Anterior cingulate cortex (tissue), 58 donors: ENCODE results near the gene PDSS2.
"Not testable (repeated sequence)": the region's sequence is repeated elsewhere in the genome, so short reads cannot be mapped to it uniquely, and the experiment has no call there.

Experiments
- DNase-seq, 58 donors: peaks; one replicate each; lab custom pipeline; 2025; lab: John Stamatoyannopoulos, UW

Gene PDSS2

DNA sequence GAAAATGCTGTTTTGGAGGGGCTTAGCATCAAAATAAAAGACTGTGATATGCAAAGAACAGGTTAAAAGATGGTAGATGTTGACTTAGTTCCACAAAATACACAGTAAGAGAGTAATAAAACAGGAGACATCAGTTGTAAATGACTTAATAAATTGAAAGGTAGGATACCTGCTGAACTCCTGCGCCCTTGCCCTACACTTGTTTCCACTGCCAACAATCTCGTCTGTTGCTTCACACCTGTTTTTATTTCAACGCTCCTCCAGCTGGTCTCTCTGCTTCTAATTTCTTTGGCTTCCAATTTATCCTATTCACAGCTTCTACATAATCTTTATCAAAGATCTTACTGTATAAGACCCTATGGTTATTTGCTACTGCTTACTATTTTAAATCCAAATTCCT lies 228.1 kb downstream of the PDSS2 start:
- DNase-seq, result no peak

DNA sequence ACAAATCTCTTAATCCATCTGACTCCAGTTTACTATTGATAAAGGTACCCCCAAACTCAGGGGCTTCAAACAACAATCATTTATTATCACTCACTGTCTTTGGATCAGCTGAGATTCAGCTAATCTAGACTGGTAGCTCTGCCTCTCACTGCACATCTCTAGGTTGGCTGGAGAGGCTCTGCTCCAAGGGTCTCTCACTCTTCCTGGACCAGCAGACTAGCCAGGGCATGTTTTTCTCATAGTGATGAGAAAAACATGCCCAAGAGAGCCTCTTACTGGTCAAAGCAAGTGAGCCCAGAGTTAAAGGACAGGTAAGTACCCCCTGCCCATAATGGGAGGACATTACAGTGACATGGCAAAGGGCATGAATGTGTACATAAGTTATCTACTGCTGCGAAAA lies 228.9 kb downstream of the PDSS2 start:
- DNase-seq, result no peak

DNA sequence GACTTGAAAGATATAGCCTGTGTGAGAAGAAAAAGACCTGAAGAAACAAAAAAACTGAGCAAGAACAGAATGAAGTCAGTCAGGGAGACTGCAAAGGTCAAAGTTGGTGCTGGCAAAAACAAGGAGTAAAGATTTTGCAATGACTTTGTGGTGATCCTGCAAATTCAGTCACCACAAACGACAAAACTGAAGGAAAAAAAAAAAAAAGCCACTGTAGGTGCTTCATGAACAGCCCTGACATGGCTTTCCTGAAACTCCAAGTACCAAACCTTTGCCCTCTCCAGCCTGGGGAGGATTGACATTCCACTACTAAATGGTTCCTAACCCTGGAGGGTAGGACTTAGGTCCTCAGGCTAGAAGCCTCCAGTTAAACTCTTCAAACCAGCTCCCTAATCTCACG lies 229.3 kb downstream of the PDSS2 start:
- DNase-seq, result no peak

DNA sequence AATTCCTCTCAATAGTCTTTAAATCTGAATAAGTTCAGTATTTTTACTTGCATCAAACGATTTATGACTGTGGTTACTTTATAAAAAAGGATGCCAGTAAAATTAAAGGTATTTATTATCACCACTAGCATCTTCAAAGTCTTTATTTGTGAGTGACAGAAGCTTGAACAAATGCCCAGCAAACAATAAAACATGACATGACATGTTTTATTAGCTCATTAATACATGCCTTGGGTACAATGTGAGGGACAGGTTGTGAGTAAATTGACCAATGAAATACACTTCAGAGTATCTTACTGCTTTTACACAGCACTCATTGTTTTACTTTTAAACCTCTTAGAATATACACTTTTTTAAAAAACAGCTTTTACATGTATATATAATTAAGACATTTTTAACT lies 230.6 kb downstream of the PDSS2 start:
- no peak for DNase-seq

DNA sequence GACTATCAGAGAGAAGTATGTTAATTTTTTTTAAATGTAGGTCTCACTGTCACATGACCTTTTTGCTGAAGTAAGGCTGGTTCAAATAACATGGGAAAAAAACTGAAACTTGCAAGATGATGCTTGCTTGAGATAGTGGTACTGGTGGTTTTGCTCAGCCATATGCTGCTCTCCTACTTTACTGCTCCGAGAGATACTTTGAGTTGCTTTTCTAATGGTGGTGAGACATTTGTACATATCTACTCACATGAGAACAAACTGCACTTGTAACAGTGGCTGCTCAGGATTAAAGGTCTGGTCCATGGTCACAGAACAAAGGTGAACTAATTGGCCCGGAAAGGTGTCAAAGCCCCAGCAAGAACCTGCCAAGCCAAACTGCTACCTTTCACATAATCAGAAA lies 237.8 kb downstream of the PDSS2 start:
- no peak for DNase-seq

DNA sequence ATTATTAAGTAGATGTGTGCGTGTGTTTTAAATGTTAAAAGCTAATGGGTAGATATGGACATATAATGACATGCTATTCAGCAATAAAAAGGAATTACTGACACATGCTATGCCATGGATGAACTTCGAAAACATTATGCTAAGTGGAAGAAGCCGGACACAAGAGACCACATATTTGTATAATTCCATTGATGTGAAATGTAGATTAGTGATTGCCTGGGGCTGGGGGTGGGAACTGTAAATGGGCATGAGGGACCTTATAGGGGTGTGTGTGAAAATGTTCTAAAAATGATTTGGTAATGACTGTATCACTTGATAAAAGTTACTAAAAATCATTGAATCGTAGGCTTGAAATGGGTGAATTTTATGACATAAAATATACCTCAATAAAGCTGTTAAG lies 239.5 kb downstream of the PDSS2 start:
- DNase-seq, result no peak

DNA sequence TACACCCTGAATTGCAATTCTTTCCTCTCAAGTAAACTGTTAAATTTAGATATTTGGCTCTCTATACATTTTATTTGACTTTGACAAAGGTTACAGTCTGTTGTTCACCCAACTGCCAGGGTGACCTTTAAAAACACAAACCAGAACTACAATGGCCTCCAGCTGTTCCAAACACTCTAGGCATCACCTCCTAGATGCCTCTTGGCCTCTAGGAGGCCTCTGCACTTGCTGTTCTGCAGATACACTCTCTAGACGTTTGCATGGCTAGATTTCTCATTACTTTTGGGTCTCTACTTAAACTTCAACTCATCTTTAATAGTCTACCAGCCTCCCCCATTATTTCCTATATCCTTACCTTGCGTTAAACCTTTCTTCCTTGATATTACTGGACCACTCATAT lies 241.2 kb downstream of the PDSS2 start:
- no peak for DNase-seq

DNA sequence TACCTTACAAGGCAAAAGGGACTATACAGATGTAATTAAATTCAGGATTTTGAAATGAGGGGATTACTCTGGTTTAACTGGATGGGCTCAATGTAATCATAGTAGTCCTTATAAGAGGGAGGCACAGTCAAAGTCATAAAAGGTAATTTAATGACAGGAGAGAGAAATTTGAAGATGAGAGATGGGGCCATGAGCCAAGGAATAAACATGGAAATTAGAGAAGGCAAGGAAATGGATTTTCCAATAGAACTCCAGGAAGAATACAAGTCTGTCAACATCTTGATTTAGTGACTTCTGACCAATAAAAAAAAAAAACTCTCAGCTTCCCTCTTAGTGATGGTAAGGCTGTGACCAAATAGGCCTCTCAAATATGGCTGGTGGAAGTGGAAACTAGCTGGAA lies 242.1 kb downstream of the PDSS2 start:
- no peak for DNase-seq

DNA sequence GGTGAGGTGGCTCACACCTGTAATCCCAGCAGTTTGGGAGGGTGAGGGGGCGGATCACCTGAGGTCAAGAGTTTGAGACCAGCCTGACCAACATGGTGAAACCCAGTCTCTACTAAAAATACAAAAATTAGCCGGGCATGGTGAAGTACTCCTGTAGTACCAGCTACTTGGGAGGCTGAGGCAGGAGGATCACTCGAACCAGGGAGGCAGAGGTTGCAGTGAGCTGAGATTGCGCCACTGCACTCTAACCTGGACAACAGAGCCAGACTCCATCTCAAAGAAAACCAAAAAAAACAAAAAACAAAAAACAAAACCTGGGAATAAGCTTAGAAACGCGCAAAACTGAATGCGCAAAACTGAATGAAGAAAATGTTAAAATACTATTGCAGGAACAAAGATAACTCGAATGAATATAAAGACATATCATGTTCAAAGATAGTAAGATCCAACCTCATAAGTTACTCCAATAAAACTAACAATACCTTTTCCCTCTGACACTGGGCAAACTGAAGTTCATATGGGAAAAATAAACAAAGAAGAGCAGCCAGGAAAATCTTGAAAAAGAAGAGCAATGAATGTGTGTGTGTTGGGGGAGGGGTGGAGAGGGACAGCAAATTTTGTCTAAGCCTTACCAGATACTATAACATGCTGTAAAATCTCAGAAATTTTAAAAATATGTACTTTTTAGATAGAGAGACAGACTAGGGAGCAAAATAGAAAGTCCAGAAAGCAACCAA lies 243.0 kb downstream of the PDSS2 start:
- no peak for DNase-seq

DNA sequence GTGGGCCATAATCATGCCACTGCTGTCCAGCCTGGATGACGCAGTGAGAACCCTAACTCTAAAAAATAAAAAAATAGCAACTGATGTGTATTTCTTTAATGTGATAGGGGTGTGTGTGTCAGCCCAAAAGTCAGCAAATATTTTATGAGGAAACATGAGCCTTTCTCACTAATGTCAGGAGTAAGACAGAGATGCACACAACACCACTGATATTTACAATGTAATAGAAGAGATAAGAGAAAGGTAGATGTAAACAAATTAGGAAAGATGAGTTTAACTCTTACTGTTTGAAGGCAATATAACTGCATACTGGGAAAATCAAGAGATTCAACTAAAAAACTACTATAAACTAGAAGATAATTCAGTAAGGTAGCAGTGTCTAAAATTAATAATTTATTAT lies 244.0 kb downstream of the PDSS2 start:
- no peak for DNase-seq

DNA sequence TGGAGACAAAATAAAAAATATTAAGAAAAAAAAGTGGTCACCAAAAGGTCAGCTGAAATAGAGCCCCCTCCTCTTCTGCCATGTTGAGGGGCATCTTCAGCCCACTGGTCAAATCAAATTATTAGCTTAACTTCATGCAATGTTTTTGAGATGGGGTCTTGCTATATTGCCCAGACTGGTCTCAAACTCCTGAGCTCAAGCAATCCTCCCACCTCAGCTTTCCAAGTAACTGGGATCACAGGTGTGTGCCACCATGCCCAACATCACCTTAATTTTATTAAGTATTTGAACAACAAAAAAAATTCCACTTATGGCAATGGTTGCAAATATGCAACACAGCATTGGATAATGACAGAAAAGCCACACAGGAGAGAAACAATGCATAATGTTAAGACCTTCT lies 244.7 kb downstream of the PDSS2 start:
- DNase-seq, result no peak

DNA sequence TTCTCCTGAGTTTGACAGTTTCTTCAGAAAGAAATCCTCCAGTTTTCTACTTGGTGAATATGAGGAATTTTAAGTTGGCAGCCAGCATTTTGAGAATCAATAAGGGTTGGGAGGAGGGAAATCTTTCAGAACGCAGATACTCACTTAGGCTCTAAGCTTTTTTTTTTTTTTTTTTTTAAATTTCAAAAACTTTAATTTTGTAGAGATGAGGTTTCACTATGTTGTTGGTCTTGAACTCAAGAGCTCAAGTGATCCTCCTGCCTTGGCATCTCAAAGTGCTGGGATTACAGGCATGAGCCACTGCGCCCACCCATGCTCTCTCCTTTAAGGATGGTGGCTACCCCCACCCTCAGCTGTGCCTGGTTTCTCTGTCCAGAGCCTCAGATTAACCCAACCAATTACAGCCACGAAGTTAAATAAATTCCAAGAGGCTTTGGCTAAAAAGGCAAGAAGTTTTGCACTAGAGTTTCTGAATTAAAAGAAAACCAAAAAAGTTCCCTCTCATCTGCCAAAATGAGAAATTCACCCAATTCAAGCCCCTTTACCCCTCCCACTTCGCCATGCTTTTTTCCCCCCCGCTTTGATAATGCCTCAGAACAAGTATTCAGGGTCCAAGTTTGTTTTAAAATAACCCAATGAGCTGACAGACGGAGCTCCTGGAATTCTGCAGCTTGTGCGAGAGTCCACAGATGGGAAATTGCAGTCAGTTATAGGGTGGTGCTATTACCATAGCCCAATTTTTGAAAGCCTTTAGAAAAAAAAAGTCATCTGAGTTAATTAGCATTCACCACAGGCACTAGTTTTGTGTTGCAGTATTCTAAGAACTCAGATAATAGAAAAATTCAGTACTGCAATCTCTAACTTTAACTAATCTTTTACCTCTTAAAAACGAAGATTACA lies 249.7 kb downstream of the PDSS2 start:
- peak in 2 of 58 donors; percentile 1 to 2 for DNase-seq

DNA sequence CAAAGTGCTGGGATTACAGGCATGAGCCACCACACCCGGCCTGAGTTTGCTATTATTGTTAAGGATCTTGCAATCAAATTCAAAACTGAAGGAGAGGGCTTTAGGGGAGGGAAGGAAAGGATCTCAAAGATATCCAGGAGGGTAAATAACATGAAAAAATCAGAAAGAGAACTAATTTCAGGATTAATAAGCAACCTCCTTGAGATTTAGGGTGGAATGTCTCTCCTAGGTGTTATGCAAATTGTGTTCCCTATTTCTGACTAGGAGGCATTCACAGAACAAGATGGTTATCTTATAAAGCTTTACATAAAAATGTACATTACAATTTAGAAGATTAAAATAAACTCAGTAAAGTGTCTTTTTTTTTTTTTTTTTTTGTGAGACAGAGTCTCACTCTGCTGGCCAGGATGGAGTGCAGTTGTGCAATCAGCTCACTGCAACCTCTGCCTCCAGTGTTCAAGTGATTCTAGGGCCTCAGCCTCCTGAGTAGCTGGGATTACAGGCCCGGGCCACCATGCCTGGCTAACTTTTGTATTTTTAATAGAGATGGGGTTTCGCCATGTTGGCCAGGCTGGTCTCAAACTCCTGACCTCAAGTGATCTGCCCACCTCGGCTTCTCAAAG lies 252.0 kb downstream of the PDSS2 start:
- no peak for DNase-seq

DNA sequence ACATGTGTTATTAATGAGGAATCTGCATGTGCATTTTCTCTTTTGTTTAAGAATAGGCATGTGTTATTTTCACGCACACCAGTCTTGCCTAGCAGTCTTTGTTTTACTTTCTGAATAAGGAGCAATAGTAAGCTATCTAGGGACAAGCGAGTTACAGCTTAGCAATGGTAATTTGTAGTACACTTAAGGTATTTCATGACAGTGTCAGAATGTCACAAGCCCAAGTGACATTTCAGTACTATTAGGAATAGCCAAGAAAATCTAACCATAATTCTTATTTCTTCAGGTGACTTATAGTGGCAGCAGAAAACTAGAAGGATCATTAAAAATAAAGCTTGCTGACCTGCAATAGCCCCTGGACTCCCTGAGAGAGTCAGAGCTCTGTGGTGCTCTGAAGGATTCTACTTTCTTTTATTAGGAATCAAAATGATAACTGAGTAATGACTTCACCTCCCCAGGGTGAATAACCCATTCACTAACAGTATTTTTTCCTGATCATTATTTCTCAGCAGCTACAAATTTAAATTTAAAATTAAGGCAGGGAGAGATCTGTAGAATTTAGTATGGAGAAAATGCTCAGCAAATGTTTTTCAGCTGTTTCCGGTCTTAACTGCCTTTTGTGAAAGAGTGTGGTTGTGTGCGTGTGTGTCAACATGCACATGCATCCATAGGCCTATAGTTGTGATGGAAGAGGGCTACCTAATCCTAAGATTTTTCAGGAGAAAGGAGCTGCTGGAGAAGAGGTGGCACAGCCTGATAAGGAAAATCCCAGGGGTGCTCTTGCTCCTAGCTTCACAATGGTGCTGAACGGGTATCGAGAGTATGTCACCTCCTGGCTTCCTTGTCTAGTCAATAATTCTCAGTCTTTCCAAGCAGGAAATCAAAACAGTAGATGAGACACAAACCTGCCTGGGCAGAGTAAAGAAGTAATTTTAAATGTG lies 254.0 kb downstream of the PDSS2 start:
- DNase-seq, result no peak

DNA sequence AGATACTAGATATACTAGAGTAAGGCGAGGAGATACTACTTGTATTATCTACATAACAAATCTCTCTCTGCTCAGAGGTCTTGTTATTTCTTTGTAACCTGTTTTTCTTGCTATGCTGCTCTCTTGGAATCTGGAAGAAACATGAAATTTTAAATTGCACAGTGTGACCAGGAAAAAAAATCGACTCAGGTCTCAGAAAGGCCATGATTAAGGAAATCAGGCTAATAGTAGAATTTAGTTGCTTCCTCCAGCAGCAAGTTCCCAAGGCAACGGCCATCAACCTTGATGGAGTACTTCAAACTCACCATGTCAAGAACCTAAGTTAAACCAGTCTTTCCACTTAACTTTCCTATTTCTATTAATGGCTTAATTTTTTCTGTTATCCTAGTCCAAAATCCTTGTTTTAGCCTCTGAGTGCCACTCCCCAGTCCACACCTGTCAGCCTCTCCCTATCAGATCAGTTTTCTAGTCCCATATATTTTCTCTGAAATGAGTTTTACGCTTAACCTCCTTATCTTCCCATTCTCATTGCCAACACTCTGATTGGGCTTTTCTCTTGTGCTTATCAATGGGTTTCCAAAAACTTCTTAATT lies 256.4 kb downstream of the PDSS2 start:
- DNase-seq, result no peak

DNA sequence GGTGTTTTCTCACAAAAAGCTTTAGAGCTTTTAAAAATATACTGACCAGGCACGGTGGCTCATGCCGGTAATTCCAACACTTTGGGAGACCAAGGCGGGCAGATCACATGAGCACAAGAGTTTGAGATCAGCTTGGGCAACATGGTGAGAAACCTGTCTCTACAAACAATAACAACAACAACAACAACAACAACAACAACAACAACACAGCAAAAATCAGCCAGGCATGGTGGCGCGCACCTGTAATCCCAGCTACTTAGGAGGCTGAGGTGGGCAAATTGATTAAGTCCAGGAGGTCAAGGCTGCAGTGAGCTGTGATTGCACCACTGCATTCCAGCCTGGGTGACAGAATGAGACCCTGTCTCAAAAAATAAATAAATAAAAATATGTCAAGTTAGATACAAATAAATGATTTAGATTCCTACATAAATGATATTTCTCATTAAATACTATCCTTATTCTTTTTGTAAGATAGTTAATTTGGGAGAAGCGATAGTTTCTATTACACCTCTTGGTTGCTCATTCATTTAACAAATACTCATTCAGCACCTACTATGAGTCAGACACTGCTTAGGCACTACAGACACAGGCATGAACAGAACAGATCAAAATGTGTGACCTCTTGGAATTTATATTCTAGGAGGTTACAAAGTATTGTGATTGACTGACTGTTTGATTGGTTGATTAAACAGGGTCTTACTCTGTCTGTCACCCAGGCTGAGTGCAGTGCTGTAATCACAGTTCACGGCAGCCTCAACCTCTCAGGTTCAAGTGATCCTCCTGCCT lies 260.5 kb downstream of the PDSS2 start:
- DNase-seq, result no peak

DNA sequence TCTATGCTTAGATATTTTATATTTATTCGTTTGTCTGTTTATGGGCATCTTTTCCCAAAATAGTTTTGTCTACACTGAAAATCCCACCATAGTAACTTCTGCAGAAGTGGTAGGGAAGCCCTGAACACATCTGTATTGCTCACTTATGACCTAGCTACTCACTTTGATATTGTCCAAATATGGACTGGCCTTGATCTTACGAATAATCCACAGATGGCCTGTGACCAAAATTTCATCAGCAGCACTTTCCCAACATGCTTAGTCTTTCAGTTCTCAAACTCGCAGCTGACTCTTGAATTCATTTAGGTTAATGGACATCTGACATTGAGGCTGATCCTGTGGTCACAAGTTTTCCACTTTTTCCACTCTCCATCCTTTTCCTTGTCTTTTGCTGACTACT lies 263.2 kb downstream of the PDSS2 start:
- no peak for DNase-seq

DNA sequence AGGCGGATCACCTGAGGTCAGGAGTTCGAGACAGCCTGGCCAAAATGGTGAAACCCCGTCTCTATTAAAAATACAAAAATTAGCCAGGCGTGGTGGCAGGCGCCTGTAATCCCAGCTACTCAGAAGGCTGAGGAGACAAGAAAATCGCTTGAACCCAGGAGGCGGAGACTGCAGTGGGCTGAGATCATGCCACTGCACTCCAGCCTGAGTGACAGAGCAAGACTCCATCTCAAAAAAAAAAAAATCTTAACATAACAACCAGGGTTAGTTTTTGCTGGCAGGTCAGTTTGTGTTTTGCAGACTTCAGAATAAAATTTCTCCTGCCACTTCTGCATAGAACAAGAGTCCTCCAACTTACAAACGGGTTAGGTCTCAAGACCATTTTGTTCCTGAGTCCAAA lies 264.6 kb downstream of the PDSS2 start:
- DNase-seq, result not testable (repeated sequence)

DNA sequence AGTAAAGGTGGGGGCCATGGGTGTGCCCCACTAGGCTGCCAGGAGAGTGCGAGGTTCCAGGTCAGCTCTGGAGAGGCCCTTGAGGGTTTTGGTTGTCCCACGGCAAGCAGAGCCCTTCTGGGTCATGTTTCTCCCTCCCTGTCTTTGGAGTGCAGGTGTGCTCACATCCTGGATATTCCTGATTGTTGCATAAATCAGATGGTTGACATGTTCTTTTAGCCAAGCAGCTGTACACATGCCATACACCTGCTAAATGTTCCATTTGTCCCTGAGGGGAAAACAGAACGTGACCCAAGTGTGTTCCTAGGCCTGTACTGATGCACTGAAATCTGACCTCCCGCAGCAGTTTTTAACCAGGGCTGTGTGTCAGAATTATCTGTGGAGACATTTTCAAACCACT lies 266.5 kb downstream of the PDSS2 start:
- DNase-seq, result no peak
